Activated naive CD4-positive, alpha-beta T cell treated with anti-CD3 and anti-CD28 coated beads, Interleukin-2, amount 50 U/mL, for 16 hours (primary cell): ENCODE data around the gene BTN1A1.
"Not testable (repeated sequence)": the region's sequence is repeated elsewhere in the genome, so short reads cannot be mapped to it uniquely, and the experiment has no call there.

ENCODE experiments used
- DNase-seq: peaks from one replicate; pipeline ENCODE4 v3.0.0-alpha.2; 2020

The BTN1A1 gene

DNA sequence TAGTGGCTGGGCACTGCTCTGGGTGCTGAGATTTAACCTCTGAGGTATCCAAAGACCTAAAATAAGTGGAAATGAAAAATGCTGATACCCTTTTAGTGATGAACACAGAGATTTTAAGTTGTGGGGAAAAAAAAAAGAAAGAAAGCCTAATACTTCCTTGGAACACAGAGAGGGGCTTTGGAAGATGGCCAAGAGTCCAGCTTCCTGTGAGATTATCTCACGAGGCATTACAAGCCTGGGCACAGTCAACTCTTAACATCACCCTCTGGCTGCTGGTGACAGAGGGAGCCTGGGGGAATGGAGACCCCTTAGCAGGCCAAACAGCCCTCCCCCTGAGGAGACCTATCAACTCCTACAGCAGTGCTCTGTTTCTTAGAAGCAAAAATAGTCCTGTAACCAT lies 22.7 kb upstream of the BTN1A1 start:
- DNase-seq = no peak

DNA sequence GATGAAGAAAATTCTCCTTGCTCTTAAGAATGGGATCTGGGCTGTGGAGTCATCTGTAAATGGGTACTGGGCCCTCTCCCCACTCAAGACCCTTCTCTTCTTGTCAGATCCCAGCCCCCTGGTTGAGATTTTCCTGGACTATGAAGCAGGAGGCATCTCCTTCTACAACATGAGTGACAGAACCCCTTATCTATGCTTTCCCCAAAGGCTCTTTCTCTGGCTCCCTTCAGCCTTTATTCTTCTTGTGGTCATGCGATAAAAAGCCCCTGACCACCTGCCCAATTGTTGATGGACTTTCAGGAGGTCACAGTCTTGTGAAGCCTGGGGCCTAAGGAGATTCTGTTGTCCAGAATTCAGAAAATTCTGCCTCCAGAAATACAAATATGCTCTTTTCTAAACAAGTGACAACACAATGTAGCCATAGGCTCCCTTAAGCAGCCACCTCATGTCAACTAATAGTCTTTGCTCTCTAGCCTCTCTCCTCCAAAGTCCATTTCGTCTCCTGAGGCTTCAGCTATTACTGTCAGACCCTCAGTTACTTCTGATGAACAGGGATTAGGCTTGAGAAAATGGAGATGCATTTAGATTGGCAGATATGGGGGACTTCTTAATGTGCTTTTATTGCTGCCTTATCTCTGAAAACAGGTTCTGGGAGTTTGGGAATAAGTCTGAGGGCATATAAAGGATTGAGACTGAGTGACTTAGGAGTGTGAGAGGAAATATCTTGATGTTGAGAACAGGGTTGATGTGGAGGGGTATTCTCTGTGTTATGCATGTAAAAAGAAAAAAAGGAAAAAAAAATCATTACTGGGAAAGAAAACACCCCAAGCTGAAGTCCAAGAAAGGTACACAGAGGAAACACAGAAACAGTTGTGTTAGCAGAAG lies 21.8 kb upstream of the BTN1A1 start:
- DNase-seq = no peak

DNA sequence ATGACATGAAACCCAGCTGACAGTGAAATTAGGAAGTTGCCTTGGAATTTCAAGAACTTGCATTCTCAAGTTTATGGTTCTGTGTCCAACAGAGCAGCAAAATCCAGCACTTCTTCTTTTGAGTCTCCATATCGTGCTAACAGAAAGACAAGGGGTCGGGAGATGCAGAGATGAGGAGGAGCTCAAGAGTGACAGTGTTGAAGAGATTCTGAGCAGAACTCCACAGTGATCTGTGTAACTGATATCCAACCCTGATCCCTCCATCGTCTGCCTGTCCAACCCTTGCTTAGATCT lies 21.2 kb upstream of the BTN1A1 start:
- no peak for DNase-seq

DNA sequence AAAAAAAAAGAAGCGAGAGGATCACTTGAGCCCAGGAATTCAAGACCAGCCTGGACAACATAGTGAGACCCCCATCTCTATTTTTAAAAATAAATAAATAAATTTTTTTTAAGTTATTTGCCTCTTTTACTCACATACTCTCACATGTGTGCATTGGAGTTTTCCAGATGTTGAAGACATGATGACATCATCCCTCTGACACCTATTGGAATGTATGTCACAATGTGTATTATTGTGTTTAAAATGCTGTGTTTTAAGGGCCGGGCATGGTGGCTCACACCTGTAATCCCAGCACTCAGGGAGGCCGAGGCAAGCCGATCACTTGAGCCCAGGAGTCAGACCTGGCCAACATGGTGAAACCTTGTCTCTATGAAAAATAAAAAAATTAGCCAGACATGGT lies 17.8 kb upstream of the BTN1A1 start:
- DNase-seq = no peak

DNA sequence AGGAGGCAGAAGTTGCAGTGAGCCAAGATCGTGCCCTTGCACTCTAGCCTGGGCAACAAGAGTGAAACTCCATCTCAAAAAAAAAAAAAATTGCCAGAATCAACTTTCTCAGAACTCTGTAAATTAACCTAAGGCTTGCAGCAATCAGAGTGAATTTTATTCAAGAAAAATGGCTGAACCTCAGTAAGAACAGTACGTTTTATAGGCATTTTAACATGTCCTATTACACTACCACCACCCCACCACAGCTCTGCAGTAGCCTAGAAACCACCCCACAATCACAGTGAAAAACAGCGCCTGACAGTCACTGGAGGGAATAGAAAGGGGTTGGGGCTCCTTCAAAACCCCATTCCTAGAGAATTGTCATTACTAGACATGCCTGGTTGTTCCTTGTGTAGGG lies 16.4 kb upstream of the BTN1A1 start:
- no peak for DNase-seq

DNA sequence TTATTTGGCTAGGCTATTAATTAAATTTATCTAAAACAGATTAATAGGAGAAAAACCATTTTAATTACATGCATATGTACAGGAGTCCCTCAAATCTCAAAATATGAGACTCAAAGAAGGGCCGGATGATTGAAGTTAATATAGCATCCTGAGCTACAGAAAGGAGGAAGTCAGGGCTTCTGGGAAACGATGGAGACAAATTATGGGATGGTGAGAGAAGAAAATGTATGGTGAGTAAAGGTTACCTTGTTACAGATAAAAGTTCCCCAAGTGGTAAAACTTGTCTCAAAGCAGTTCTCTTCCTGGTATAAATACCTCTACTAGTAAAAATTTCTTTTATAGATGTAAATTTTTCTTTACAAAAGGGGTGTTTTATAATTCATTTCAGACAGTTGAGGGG lies 15.9 kb upstream of the BTN1A1 start:
- no peak for DNase-seq

DNA sequence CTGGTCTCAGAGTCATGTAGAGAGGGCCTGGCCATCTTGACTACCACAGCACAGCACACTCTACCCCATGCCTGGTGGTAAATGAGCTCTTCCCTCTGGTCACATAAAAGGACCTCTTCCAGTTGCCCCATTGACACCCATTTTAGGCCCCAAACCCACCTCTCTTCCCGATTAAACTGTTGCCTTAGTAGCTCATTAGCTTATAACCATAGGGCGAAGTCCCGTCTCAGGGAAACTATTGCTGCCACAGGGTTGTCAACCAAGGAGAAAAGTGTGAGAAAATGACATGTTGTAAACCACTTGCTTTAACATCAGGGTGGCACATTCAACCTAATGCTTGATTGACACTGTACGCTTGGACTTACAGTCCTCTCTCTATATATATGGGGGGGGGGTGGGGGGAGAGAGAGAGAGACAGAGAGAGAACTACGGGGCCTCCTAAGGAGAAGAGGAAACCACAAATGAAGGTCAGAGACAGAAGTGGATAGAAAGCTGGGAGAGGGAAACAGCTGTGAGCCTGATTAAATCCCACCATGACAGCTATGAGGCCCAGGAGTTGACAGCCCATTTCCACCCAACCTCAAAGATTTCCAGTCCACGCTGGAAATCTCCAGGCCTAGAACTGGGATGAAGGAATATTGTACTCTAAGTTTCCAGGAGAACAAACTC lies 14.9 kb upstream of the BTN1A1 start:
- no peak for DNase-seq

DNA sequence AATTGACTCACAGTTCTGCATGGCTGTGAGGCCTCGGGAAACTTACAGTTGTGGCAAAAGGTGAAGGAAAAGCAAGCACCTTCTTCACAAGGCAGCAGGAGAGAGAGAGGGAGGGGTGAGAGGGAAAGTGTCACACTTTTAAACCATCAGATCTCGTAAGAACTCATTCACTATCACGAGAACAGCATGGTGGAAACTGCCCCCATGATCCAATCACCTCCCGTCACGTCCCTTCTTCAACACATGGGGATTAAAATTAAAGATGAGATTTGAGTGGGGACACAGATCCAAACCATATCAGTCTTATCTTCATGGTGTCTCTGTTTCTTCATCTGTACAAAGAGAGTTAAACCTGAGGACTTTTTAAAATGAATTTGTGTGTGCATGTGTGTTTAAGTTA lies 13.7 kb upstream of the BTN1A1 start:
- no peak for DNase-seq

DNA sequence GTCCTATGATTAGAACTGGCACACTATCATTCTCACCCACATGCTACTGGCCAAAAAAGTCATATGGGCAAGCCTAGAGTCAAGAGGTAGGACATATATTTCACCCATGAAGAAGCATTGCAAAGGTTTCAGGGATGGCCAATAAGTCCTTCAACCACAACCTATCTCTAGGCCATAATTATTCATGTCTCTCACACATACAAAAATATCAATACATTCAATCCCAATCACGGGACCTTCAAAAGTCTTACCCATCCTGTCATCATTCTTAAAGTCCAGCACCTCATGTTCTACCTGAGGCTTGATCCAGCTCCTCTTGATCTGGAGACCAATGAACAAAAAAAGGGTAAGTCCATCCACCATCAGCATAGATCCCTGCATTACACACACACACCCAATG lies 12.6 kb upstream of the BTN1A1 start:
- no peak for DNase-seq

DNA sequence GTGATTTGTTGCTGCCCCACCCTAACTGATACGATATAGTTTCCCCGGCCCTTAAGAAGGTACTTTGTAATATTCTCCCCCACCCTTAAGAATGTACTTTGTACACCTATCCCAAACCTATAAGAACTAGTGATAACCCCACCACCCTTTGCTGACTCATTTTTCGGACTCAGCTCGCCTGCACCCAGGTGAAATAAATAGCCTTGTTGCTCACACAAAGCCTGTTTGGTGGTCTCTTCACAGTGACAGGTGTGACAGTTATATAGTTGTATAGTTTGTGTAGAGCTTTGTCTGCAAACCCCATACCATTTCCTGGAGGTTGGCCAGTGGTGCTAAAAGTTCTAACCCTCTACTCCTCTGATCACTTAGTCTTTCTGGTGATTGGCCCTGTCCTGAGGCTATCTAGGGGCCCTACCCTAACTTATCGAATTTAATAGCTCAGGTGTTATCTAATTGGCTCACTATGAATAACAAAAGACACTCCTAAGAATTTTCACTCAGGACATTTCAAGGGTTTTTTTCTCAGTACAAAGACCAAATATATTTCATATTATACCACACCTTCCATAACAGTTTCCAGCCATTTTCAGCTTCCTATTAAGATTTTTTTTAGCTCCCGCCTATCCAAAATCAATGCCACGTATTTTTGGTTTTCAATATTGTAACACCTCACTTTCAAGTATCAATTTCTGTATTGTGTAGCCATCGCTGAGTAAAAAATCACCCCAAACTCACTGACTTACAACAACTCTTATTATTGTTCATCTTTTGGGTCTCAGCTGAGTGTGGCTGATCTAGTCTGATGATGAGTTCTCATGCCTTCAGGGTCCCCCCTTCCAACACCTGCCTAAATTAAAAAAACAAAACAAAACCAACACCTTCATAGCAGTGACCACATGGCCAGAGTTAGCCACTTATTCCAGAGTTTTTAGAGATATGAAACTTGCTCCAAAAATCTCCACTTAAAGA lies 9.8 kb upstream of the BTN1A1 start:
- DNase-seq = no peak

DNA sequence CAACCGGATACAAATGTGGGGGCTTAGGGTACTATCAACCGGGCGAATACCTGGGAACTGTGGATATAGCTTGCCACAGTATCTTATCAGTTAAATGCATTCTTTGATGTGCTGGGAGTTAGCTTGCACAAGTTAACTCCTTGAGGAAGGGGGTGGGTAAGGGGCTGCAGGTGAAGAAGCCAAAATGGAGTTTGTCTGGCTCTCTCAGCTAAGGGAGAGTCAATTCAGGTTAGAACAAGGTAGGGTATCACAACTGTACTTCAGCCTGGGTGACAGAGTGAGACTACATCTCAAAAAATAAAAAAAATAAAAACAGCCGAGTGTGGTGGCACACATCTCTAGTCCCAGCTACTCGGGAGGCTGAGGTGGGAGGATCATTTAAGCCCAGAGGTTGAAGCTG lies 8.5 kb upstream of the BTN1A1 start:
- DNase-seq = no peak

DNA sequence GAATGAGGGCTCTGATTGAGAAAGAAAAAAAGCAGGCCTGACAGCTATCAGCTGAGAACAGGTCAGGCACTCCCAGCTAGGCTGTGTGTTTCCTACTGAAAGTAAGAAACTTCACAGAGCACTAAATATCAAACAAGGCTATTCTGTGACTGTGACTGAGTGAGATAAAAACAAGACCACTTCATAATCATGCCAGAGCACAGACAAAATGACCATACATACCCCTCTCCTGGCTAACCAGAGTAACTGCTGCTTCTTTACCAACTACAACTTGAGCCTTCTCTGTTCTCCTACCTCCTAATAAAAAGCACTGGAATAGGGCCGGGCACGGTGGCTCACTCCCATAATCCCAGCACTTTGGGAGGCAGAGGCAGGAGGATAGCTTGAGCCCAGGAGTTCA lies 6.8 kb upstream of the BTN1A1 start:
- no peak for DNase-seq

DNA sequence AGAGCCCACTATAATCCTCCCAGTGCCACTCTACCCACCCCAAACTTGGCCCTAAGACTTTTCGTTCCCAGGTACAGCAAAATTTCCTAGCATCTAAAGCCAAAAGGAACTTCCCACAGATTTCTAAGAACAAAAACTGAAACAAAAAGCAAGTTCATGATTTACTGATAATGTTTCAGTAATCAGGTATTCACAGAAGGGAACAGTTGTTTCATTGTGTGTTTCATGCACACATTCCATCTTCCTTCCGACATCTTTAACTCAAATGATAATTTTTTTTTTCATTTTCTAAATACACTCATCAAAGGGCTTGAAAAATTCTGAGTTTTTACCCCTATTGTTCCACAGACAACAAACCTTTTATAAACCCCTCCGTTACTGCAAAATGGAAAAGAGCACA lies 6.0 kb upstream of the BTN1A1 start:
- DNase-seq = no peak

DNA sequence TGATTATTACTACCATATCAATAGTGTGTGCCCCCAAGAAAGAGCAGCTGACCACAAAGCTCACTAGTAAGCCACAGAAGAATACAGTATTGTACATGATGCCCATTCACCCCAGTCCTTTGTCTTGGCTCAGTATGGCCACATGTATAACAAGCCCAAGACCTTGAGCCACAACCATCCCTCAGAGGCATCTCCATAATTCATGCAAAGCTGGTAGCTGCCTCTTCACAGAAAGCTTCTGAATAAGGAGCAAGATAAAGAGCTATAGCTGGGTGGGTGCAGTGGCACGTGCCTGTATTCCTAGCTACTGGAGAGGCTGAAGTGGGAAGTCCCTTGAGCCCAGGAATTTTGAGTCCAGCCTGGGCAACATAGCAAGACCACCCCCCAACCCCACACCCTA lies 4.8 kb upstream of the BTN1A1 start:
- DNase-seq = no peak

DNA sequence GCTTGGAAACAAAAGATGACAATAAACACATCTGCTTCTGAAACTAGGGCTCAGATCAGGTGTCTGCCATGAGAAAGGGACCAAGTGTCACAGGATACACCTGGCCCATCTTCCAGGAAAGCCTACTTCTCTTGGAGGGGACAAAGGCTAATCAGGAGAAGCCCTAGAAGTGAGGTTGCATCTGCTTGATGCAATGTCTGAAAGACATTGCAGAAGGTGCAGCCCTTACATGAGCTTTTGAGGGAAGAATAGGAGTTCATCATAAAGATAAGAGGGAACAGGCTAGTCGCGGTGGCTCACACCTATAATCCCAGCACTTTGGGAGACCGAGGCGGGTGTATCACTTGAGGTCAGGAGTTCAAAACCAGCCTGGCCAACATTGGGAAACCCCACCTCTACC lies 2.5 kb upstream of the BTN1A1 start:
- DNase-seq = no peak

DNA sequence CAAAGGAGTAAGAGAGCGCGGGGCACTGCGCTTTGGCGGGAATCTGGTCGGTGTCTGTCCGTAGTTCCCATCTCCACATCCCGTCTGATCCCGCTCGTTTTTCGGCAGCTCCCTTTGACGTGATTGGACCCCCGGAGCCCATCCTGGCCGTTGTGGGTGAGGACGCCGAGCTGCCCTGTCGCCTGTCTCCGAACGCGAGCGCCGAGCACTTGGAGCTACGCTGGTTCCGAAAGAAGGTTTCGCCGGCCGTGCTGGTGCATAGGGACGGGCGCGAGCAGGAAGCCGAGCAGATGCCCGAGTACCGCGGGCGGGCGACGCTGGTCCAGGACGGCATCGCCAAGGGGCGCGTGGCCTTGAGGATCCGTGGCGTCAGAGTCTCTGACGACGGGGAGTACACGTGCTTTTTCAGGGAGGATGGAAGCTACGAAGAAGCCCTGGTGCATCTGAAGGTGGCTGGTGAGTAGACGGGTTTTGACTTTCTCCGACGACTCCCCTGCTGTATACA lies 1.4 kb downstream of the BTN1A1 start:
- DNase-seq = peak; percentile 36

DNA sequence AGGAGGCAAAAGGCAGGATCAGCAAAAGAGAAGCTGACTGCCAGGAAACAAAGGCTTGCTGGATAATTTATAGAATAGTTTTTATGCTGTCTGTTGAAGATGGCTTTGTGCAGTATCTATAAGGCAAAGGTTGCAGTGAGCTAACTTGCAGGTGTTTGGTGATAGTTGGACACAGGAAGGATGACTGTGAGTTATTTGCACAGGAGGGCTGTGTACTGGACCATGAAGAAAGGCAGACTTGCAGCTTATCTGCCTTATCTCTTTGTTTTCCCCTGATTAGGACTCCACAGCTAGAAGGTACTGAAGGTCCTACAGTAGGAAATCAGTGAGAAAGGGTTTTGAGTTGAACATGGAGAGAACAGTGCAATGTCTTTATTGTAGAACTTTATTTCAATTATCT lies 2.1 kb downstream of the BTN1A1 start:
- DNase-seq = no peak

DNA sequence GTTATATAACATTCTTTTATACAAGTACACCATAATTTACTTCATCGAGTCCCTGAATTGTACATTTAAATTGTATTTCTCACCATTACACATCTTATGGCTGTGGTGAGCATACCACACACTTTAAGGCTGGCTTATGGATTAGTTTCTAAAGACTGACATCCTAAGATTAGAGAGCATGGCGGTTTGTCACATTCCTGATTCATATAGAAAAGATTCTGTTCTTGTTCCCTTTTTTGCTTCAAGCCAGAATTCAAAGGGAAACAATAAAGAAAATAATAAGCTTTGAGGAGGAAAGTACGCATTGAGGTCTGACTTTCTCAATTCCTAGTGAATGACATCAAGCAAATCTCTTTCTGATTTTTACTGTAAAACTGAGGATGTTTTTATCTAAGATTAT lies 2.5 kb downstream of the BTN1A1 start:
- no peak for DNase-seq

DNA sequence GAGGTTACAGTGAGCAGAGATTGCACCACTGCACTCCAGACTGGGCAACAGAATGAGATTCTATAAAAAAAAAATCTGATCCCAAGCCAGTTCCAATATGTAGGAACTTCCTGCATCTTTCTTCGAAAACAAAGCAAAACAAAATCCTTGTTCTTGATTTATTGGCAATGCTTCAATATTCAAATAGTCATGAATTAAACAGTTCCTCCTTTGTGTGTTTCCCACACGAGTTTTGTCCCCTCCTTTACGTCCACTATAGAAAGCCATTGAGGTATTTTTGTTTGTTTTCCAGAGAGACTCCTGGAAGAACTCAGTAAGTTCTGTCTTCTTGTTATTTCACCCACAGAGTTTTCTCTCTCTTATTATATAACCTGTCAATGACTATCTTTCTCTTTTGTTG lies 7.6 kb downstream of the BTN1A1 start:
- DNase-seq = no peak

DNA sequence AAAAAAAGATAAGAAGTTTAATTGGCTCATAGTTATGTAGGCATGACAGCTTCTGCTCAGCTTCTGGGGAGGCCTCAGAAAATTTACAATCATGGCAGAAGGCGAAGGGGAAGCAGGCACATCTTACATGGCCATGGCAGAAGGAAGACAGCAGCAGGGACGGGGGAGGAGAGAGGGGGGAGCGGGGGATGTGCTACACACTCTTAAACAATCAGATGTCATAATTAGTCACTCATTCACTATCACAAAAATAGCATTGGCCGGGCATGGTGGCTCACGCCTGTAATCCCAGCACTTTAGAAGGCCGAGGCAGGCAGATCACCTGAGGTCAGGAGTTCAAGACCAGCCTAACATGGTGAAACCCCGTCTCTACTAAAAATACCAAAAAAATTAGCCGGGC lies 10.9 kb downstream of the BTN1A1 start:
- DNase-seq = not testable (repeated sequence)

DNA sequence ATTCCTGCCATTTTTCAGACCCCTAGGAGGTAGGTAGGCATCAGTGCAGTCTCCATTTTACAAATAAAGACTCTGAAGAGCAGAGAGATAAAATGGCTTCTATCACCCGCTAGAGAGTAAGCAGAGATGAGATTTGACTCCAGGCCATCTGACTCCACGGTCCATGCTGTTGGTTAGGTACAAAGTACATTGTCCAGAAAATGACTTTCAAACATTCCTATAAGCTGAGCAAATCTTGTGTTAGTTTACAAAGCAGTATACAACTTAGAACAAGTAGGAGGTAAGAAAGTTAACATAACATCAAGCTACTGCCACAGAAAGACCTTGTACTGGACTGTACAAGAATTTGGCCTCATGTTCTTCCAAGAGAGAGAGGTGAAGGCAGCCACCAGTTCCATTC lies 14.9 kb downstream of the BTN1A1 start:
- DNase-seq = no peak

DNA sequence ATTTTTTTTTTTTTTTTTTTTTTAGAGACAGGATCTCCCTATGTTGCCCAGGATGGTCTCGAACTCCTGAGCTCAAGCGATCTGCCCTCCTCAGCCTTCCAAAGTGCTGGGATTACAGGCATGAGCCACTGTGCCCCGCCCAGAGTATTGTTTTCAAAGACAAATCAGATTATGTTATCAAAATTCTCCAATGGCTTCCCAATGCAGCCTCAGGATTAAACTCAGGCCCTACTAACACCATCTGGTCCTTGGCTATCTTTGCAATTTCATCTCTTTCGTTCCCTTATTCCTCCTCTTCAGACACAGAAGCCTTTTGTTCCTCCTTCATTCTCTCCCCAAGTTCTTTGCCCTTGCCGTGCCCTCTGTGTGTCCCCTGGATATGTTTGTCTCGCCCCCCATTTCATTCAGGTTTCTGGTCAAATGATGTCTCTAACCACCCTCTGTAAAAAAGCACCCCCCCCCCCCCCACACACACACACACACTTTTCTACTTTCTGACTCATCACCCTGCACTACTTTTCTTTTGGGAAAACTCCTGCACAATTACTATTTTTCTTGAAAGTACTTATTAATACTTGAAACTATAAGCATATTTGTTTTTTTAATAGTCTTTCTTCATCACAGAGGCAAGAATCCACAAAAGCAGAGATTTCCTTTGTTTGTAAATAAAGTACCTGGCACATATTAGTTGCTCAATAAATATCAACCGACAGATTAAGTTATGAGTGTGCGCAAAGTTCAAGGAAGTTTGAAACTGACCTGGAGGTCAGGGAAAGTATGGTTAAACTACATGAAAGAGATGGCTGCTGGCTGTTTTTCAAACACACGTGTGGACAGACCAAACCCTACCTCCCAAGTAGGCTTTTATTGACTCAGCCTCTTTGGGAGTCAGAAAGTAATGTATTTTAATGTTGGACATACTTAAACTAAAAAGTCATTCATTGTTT lies 16.7 kb downstream of the BTN1A1 start:
- no peak for DNase-seq
